ENCODE measurements around the gene FOXD2.

Gene FOXD2

GRCh38 chr1:47412437-47412836, 25.4 kb upstream of the FOXD2 start:
- Histone ChIP-seq H3K9me2 (replicated peaks; ENCODE audit: low read depth, low read length) (no peaks in the 10 kb centered on the region), H3K9ac (ENCODE audit: low read depth, low read length, poor library complexity, severe bottlenecking) (no peak overlapping the region), H4K20me1 (ENCODE audit: insufficient read depth, low read length, poor library complexity, severe bottlenecking) (no peaks in the 10 kb centered on the region), H3K4me3 (ENCODE audit: low read length, poor library complexity, severe bottlenecking) (no peak overlapping the region), H3K9me3 (ENCODE audit: insufficient read depth, low read depth, low read length) (no peaks in the 10 kb centered on the region), H3K79me2 (ENCODE audit: insufficient read depth, low read length) (no peaks in the 10 kb centered on the region), H3K36me3 (ENCODE audit: insufficient read depth, low read length) (no peaks in the 10 kb centered on the region), H3K27me3 (ENCODE audit: insufficient read depth, low read length, poor library complexity, severe bottlenecking) (no peaks in the 10 kb centered on the region), H2AFZ (ENCODE audit: low read length) (no peak overlapping the region), H3F3A (ENCODE audit: low read depth) (no peaks in the 10 kb centered on the region), H3K4me2 (ENCODE audit: low read depth, low read length, poor library complexity, severe bottlenecking) (no peak overlapping the region), H3K4me1 (ENCODE audit: insufficient read depth, low read length, poor library complexity, severe bottlenecking) (no peaks in the 10 kb centered on the region)
- no peak for TF ChIP-seq EZH2phosphoT487 (IDR thresholded peaks at IDR 0.05; ENCODE audit: borderline replicate concordance)
- TF ChIP-seq CTCF (conservative IDR thresholded peaks at IDR 0.05; ENCODE audit: low read length): no peak

- Histone ChIP-seq H3K36me3 (ENCODE audit: insufficient read depth, low read length) (no peaks in the 10 kb centered on the region), H3K4me3 (ENCODE audit: low read length, poor library complexity, severe bottlenecking) (no peak within 1 kb of the TSS), H3K27me3 (ENCODE audit: insufficient read depth, low read length, poor library complexity, severe bottlenecking) (no peaks in the 10 kb centered on the region), H4K20me1 (ENCODE audit: insufficient read depth, low read length, poor library complexity, severe bottlenecking) (no peaks in the 10 kb centered on the region), H3F3A (ENCODE audit: low read depth) (no peaks in the 10 kb centered on the region), H3K9me3 (ENCODE audit: insufficient read depth, low read depth, low read length) (no peaks in the 10 kb centered on the region), H3K79me2 (ENCODE audit: insufficient read depth, low read length) (no peaks in the 10 kb centered on the region), H3K4me2 (ENCODE audit: low read depth, low read length, poor library complexity, severe bottlenecking) (no peak within 1 kb of the TSS), H2AFZ (ENCODE audit: low read length) (no peak within 1 kb of the TSS), H3K9ac (ENCODE audit: low read depth, low read length, poor library complexity, severe bottlenecking) (no peak within 1 kb of the TSS), H3K9me2 (replicated peaks; ENCODE audit: low read depth, low read length) (no peaks in the 10 kb centered on the region), H3K4me1 (ENCODE audit: insufficient read depth, low read length, poor library complexity, severe bottlenecking) (no peaks in the 10 kb centered on the region)
- TF ChIP-seq EZH2phosphoT487 (IDR thresholded peaks at IDR 0.05; ENCODE audit: borderline replicate concordance): no peak
- TF ChIP-seq CTCF (conservative IDR thresholded peaks at IDR 0.05; ENCODE audit: low read length): no peak
These were observed 22.0 kb upstream of the FOXD2 start, which contains the start of gene FOXE3 for GRCh38 chr1:47415728-47416318. TSS of gene FOXE3 (plus strand) at chr1:47416285. CDS start at chr1:47416316, 31 bp downstream.

GRCh38 chr1:47416319-47417169, 21.3 kb upstream of the FOXD2 start:
- Histone ChIP-seq H3K4me1 (ENCODE audit: insufficient read depth, low read length, poor library complexity, severe bottlenecking) (no peaks in the 10 kb centered on the region), H3K79me2 (ENCODE audit: insufficient read depth, low read length) (no peaks in the 10 kb centered on the region), H3F3A (ENCODE audit: low read depth) (no peaks in the 10 kb centered on the region), H3K36me3 (ENCODE audit: insufficient read depth, low read length) (no peaks in the 10 kb centered on the region), H3K9me2 (replicated peaks; ENCODE audit: low read depth, low read length) (no peaks in the 10 kb centered on the region), H3K27me3 (ENCODE audit: insufficient read depth, low read length, poor library complexity, severe bottlenecking) (no peaks in the 10 kb centered on the region), H3K9ac (ENCODE audit: low read depth, low read length, poor library complexity, severe bottlenecking) (no peak overlapping the region), H2AFZ (ENCODE audit: low read length) (no peak overlapping the region), H3K4me2 (ENCODE audit: low read depth, low read length, poor library complexity, severe bottlenecking) (no peak overlapping the region), H4K20me1 (ENCODE audit: insufficient read depth, low read length, poor library complexity, severe bottlenecking) (no peaks in the 10 kb centered on the region), H3K4me3 (ENCODE audit: low read length, poor library complexity, severe bottlenecking) (no peak overlapping the region), H3K9me3 (ENCODE audit: insufficient read depth, low read depth, low read length) (no peaks in the 10 kb centered on the region)
- TF ChIP-seq CTCF (conservative IDR thresholded peaks at IDR 0.05; ENCODE audit: low read length): no peak
